Cortex of kidney (tissue), 1 donor: ENCODE measurements around the gene PCYT2.
"Not testable (repeated sequence)": the region's sequence is repeated elsewhere in the genome, so short reads cannot be mapped to it uniquely, and the experiment has no call there.

Source experiments
- DNase-seq: peaks from one replicate; lab custom pipeline; 2025; lab: John Stamatoyannopoulos, UW

The PCYT2 gene

GRCh38 chr17:81927152-81927652 is 16.0 kb upstream of the PCYT2 start:
- no peak for DNase-seq

DNA sequence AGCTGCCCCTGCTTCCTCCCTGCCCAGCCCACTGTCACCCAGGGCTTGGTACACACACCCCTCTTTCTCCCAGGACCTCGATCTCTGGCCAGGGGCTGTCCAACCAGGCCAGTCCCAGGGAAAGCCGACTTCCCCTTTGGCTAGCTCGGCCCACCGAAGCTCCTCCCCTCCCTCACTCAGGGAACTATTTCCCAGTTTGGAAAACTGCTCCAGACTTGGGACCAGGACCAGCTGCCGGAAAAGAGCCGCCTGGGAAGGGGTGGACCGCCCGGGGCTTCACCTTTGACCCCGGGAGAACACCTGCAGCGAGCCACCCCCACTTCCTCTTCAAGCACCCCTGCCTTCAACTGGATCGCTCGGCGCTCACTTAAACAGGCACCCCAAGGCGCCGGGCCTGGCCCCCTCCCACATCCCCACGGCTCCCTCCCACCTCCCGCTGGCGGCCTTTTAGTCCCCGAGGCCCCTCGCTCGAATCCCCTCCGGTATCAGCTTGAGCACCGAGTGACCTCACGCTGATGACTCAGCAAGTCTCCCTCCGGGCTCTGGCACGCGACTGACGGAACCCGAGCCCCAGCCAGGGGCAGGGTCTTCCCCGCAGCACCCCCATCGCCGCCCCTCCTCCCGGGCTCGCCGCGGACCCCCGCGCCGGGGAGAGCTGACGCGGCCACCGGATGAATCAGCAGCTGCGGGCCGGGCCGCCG is 15.4 kb upstream of the PCYT2 start:
- DNase-seq = no peak

- no peak for DNase-seq
These were observed 14.8 kb upstream of the PCYT2 start for GRCh38 chr17:81925860-81926450.

DNA sequence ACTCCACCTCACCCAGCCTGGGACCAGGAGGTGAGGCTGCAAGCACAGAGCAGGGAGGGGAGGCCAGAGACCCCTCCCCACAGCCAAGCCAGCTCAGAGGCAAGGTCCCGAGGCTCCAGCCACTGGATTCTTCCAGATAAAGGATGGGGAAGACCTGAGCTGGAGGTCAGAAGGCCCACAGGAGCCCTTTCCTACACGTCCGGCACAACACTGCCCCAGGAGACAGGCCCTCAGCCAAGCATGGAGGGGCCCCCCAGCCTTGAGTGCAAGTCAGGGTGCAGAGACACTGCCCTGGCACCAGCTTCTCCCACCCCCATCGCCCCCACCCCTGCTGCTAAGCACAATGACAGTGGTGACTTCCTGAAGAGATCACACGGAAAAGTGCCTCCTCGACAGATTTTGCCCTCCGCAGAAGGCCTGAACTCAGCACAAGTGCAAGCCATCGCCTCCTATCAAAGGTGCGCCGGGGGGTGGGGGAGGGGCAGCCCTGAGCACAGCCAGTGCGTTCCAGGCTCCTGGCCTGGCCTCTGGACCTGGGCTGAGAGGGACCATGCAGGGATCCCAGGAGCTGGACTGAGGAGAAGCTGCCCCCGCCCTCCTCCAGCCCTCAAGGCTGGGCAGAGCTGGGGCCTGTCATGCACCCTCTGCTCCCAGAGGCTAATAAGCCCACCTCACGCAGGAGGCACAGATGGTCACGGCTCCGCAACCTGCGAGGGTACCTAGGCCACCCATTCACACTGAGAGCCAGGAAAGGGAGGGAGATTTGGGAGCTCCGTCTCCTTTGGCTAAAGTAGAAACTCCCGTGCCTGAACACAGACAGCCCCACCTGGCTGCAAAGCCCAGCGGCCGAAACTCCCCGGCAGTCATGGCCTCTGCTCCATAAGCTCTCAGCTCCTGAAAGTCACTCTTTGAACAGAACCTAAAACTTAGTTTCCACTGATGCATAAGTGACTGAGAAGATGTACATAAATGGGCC is 13.6 kb upstream of the PCYT2 start:
- DNase-seq = no peak

GRCh38 chr17:81923302-81924260 is 12.4 kb upstream of the PCYT2 start:
- DNase-seq = no peak

- no peak for DNase-seq
These were observed 11.5 kb upstream of the PCYT2 start for GRCh38 chr17:81922566-81923301.

DNA sequence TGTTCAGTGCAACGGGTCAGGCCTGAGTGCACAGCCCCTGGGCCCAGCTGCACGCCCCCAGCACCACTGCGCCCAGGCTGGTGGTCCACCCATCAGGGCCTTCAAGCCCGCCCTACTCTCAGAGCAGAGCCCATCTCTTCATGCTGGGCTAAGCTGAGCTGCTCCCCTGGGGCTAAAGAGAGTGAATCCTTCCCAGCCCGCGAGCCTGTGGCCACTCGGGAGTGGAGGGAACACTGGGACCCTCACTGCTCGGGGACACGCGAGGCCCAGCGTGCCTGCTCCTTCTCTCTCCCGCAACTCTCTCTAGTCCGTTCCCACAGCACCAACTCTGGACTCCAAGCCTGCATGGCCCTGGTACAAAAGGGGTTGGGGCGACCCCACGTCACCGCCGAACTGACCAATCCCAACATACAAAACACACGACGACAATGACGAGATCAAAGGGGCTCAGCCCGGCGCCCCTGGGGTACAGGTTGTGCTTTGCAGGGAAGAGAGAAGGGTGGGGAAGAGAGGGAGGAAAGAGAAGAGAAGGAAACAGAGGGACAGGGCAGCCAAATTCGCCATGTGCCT is 10.9 kb upstream of the PCYT2 start:
- DNase-seq = no peak

DNA sequence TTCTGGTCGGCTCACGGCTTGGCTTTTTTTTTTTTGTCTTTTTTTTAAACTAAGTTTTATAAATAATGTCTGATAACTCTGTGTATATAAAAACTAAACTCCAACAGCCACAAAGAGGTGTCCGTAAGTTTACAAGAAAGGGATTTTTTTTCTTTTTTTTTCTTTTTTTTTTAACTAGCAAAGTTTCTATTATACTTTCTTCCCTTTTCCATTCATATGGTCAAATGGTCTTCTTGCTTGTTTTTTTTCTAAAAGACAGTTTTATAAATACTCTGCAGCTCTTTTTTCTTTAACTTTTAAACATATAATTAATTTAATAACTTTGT is 10.3 kb upstream of the PCYT2 start:
- DNase-seq = no peak

- DNase-seq = no peak
These were observed 9.7 kb upstream of the PCYT2 start for GRCh38 chr17:81920612-81921536.

DNA sequence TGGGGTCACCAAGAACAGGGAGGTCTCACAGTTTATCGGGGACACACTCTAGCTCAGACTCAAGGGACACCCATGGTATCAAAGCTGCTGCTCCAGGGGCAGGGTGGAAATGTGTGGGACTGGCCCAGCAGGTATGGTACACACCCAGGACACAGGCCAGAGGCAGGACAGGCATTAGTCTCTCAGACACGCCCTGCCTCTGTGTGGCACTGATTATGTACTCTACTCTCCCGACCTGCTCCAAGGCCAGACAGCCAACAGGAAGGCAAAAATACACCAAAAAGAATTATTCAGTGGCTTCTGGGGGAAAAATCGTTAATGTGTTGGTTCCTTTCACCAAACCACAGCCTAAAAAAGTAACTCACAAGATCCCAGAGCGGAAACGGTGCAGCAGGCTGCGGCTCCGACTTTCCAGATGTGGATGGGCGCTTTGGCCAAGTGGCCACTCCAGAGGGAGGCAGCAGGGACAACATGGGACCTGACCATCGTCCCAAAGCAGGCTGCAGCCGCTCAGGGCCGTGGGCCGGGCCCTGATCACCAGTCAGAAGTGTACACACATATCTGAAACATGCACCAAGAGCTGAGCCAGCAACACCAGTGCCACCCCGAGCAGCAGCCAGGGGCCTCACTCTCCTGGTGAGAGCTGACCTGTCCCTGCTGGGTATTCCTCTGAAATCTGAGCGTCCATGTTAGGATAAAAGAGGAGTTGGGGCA is 7.8 kb upstream of the PCYT2 start:
- DNase-seq = no peak

GRCh38 chr17:81918333-81918669 is 7.1 kb upstream of the PCYT2 start:
- not testable (repeated sequence) for DNase-seq

DNA sequence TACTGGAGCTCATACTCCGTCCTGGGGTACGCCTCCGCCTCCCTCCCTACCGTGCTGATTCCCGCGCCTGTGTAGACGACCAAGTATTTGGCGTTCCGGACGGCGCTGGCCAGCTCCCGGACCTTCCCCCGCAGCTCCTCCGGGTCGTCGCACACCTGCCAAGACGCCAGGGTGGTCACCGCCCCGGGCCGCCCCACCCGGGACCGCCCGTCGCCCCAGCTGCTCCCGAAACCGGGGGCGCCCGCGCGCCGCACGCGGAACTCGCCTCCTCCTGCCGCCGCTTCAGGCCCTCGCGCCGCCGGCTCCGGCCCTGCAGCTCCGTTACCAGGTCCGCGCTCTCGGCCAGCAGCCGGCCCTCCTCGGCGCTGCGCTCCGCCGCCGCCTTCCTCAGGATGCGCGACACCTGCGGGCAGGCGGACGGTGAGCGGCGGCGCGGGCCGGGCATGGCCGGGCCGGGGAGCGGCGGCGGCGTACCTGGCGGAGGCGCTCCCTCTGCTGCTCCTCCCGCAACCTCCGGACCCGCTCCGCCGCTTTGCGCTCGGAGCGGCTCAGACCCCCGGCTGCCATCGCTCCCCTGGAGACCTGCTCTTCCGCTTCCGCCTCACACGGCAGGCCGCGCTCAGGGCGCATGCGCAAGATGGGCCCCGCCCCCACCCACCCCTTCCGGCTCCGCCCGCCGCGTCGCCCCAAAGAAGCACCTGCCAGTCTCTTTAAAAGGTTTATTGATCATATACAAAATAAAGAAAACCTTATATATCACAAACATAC is 6.5 kb upstream of the PCYT2 start, which contains the start of gene SIRT7:
Gene SIRT7 (minus strand): TSS at position 612 of the 768 bp plus-strand sequence. CDS start 45 bp downstream, at position 567.
- DNase-seq = no peak

GRCh38 chr17:81916234-81917001 is 5.2 kb upstream of the PCYT2 start:
- no peak for DNase-seq

- DNase-seq = no peak
These were observed 4.1 kb upstream of the PCYT2 start for GRCh38 chr17:81915331-81915730.

GRCh38 chr17:81914103-81914850 is 3.1 kb upstream of the PCYT2 start:
- DNase-seq = no peak

DNA sequence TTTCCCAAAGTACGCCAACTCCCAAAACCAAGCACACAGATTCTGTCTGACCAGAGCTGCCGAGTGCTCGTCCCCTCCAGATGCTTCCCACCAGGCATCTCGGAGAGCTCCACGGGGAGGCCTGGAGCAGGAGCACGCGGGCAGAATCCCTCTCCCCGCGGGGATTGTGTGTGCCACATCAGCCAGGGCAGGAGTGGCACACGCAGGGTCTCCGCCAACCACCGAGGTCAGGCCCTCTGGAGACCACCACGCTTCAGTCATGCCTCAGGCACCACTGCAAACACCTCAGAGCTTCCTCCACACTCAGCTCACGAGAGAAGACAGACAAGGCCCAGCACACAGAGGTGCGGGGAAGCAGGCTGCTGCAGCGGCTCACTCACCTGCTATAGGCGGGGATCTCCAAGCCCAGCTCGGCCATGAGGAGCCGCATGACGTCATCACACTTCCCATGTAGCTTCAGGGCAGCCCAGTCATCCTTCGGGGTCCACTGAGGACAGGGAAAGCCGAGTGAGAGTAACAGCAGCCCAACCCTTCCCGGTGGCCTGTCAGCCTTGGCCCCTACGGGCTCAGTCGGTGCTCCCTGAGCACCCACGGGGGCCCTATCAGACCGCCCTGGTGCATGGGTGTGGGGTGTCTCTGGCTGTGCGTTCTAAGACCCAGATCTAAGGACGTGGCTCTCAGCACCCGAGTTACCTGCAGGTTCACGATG is 2.3 kb upstream of the PCYT2 start:
- no peak for DNase-seq
